Kidney tubule cell (primary cell): Measurements from ENCODE around the gene ZBTB16.

Experiments
- DNase-seq: peaks from one replicate; pipeline ENCODE4 v3.0.0-alpha.2; 2018; ENCODE audit warnings: low spot score

The ZBTB16 gene

DNA sequence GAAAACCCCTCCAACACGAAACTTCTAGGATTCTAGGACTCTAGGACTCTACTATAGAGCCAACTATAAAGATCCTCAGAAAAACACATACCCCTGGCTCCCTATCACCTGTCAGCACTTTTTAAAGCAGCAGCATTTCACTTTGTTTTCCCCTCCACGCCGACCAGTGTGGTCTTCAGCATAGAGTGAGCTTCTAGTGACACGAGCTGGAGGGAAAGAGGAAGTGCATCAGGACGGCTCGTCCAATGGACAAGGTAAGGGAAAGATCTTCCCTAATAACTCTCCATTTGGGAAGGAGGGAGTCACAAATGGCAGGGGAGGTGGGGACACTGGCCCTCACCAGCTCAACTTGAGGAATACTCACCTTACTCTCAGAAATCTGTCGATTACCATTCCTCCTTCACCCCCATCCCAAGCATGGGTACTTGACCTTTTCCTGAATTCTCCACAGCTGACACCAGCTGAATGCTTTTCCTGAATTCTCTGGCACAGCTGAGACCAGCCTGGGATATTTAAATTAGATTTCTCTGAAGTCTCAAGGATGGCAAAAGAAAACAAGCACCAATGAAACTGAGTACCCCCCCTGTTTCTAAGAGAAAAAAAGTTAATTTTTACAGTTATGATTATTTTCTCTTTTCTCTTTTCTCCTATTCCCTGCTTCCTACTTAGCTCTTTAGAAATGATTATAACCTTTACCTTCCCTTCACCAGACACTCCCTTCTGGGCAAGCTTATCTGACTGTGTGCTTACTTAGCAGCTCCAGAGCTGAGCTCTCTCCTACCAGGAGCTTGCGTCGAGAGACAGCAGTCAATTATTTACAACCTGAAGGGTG lies 203.4 kb downstream of the ZBTB16 start:
- peak; percentile 57 for DNase-seq

DNA sequence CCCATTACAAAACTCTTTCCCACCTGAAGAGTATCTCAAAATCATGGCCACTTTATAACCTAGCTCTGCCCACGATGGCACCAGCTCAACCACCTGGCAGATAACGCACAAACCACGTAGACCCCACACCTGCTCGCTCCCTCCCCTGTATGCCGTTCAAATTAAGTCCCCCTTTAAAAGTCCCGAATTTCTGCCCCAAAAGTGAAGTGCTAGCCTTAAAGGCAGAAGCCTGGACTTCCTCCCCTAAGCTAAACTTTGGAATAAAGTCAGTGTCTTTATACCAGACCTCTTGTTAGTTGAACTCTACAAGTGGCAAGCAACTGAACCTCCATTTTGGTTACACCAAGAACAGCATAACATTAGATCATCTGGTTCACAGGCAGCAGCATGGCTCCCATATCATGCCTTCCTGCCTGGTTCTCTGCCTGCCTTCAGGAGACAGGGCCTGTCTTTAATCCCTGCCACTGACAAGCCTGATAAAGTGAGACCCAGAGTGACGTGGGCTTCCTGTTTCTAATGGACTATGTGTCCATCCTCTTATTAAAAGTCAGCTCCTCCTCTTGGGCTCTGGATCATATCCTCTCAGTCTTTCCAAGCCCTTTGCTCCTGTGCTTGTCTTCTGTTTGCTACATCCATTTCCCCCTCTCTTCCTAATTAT lies 204.1 kb downstream of the ZBTB16 start:
- no peak for DNase-seq

DNA sequence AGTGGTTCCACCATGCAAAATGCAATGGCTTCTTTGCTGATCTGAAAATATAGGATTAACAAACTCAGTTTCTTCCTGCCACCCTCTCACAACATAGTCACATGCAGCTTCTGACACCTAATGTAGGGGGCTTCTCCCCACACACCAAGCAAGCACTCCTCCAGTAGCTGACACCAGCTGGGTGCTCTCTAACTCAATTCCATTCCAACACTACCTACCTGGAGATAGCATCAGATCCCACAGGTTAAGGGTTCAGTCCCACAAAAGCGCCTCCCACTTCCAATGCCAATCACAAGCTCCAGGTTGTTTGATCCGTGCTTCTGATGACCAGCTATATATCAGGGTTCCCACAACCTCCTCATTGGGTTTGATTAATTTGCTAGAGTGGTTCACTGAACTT lies 204.9 kb downstream of the ZBTB16 start:
- no peak for DNase-seq

DNA sequence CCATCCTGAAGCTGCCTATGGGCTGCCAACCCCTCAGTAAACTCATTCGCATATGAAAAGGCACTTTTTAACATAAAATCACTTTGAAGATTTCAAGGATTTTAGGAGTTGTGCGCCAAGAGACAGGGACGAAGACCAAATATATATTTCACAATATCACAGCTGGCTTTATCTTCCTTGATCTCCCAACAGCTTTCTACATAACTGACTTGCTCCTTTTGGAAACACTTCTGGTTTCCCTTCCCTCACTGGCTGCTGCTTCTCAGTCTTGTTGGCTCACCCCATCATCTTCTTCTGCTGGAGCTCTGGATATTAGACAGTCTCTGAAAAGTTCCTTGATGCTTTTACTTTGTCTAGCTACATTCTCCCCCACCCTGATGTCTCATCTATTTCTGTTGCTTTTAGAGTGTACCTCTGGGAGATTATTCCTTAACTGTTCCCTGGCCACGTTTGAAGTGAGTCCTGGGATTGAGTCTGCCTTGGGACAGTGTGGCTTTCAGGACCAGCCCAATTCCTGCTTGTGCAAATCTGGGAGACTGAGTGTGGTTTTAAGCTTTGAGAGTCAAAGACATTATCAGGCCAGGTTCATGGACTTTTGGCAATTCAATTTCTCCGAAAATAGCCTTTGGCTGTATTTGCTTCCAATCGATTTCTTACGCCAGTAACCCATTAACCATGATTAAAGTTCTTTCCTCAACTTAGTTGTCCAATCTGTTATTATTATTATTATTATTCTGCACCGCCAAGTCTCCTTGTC lies 205.8 kb downstream of the ZBTB16 start:
- DNase-seq = no peak

DNA sequence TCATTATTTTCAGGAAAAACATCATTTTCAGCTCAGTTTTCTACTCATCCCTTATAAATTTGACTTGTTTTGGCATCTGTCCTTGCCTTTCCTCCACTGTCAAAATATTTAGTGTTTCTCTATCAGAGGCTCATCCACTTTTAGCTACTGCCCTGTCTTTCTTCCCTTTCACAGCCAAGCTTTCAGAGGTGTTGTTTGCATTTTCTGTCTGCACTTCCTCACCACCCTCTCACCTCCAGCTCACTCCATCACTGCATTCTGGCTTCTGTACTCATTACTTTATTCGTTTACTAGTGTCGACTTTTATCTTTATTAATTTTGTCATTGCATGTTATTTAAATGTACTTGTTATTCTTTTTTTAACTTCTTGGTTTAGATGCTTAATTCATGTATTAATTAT lies 210.0 kb downstream of the ZBTB16 start:
- DNase-seq = no peak

DNA sequence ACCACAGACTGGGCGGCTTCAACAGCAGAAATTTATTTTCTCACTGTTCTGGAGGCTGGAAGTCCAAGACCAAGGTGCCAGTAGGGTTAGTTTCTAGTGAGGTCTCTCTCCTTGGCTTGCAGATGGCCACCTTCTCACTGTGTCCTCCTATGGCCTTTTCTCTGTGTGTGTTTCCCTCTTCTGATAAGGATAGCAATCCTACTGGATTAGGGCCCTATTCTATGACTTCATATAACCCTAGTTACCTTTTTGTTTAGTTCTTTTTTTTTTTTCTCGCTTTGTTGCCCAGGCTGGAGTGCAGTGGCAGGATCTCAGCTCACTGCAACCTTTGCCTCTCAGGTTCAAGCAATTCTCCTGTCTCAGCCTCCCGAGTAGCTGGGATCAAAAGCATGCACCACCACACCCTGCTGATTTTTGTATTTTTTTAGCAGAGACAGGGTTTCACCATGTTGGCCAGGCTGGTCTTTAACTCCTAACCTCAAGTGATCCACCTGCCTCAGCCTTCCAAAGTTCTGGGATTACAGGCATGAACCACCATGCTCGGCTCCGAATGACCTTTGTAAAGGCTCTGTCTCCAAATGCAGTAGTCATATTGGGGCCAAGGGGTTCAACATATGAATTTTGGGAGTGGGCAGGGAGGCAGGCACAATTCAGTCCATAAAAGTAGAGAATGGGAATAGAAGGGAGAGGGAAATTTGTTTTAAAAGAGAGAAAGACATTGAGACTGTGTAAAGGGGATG lies 211.2 kb downstream of the ZBTB16 start:
- DNase-seq = no peak

DNA sequence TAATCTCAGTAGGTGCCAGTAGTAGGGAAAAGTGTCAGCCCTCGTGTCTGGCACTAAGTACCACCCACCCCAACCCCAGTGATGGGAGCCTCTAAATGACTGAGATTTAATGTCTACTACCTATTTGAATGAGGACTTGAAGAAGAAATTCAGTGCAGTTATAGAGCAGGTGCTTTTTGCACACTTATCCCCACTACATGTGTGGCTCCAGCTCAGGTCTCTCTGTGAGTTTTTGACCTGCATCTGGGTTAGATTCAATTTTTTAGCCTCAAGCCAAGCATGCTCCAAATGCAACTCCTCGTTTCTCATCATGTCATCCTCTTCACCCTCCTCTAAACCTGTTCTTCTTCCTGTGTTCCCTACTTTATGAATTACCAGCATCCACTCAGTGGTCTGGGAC lies 211.8 kb downstream of the ZBTB16 start:
- no peak for DNase-seq

DNA sequence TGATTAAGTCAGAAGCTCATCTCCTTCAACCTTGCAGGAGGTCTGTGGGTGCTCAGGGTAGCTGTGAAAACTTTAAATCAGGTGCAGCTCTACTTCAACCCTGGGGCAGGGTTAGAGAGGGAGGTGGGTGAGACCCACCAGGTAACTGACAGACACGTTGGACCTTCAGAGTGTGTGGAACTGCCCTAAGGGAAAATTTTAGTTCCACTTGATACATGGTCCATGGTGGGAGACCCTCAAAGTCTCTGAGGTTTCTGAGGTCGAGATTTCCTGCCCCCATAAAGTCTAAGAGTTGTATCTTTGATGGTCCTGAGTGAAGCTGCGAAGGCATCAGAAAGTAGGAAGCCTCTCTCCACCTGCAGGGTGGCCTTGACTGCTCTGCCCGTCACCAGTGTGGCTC lies 212.8 kb downstream of the ZBTB16 start:
- DNase-seq = no peak

DNA sequence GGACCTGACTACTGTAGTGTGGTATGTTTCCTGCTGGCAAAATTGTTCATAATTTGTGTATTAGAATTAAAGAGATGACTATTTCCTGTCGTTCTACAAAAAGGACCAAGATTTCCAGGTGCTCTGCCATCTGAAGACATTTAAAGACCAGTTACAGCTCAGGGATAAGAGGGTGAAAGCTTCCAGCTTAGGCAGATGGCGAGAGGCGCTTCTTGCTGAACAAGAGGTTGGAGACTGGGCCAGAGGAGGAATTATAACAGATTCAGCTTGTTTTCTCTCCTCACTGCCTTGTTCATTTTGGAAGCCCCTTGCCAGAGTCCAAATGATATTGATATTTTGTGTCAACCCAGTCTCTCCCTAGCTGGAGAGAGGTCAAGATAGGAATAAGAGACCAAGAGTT lies 213.6 kb downstream of the ZBTB16 start:
- no peak for DNase-seq

DNA sequence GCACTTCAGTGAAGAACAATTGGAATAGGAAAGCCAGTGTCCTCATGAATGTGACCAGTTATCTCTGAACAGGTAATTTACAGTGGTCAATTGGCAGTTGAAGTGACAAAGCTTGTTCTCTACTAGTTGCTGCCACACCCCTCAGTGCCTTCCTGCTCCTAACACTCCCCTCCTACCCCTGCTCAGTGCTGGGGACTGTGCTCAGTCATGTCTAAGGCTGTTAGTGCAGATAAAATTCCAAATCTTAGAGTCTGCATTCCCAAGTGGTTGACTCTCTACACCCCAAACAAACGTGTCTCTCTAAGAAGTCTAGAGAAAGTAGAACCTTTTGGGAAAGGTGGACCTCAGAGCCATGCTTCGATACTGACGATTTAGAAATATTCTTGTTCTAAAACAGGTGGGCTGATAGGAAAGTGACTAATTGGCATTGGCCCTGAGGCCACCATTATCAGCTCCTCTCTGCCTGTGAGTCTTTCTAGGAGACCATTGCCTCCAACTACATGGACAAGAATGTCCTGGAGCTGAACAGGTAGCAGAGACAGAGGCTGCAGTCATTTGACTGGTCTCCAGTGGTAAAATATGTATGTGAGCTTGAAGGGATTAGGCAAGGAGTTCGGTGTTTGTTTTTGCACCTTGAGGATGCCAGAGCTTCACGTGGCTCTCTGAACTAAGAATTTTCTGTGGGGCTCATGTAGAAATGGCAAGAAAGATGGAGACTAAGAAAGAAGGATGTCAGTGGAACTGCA lies 214.6 kb downstream of the ZBTB16 start:
- no peak for DNase-seq

DNA sequence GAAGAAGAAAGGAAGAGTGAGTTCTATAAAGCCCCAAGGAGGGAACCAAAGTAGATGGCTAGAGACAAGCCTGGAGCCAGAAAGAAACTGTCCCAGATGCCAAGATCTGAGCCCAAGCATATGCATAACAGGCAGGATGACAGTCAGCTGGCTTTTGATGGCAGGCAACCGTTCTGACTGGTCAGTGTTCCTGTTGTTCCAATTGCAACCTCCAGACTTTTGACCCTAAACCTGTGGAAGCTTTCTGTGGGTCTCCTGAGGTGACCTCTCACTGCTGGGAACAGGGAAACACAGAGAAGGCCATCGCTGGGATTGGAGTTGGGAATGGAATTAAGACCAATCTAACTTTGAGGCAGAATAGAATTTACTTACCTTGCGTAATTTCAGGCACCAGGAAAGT lies 215.1 kb downstream of the ZBTB16 start:
- DNase-seq = no peak

DNA sequence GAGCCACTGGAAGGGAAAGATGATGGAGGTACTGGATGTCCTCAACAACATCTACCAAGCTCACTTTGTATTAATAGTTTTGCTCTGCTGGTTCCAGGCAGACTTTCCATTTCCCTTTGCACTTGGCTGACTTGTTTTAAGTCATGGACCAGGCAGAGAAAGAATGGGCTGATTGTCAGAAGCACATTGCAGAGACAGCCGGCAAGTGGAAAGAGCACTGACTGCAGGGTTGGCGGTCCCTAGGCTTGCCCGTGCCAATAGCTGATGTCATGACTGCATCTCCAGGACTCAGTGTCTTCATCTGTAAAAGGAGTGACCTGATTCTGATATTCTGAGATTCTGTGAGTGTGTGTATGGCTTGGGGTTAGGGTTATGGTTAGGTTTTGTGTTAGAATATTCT lies 215.8 kb downstream of the ZBTB16 start:
- DNase-seq = no peak

DNA sequence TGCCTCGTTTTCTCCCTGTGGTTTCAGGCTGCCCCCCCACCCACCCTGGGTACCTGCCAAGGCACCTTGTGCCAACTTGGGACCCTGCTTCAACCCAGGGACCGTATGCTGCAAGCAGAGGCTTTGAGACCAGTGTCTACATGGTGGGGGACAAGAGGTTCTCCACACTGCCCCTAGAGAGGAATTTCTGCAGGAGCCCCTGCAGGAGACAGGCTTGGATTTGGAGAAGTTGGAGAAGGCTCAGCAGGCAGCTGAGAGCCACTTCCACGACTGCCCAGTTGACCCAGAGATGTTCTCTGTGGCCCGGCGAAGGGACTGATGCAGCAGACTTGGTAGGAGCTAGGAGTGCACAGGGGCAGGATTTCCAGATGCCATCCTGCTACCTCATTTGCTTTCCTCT lies 216.6 kb downstream of the ZBTB16 start:
- no peak for DNase-seq

DNA sequence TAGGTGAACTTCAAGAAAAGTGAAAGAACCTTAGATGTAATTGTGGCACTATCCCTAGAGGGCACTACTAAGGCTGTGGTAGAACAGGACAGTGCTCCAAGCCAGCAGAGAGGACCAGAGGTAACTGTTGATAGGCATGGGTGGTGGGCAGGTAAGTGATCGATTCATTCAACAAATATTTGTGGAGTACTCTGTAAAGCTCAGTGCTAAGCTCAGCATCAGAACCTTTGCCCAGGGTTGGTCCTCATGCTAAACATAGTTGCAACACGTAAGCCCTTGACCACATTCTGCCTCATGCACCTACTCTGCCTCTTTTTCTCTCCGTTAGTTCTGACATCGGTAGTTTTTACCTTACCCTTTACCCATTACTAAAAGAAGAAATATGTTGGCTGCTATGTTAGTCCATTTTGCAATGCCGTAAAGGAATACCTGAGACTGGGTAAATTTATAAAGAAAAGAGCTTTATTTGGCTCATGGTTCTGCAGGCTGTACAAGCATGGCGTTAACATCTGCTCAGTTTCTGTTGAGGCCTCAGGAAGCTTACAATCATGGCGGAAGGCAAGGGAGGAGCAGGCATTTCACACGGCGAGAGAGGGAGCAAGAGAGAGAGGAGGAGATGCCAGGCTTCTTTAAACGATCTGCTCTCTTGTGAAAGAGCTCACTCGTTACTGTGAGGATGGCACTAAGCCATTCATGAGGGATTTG lies 218.3 kb downstream of the ZBTB16 start:
- no peak for DNase-seq

DNA sequence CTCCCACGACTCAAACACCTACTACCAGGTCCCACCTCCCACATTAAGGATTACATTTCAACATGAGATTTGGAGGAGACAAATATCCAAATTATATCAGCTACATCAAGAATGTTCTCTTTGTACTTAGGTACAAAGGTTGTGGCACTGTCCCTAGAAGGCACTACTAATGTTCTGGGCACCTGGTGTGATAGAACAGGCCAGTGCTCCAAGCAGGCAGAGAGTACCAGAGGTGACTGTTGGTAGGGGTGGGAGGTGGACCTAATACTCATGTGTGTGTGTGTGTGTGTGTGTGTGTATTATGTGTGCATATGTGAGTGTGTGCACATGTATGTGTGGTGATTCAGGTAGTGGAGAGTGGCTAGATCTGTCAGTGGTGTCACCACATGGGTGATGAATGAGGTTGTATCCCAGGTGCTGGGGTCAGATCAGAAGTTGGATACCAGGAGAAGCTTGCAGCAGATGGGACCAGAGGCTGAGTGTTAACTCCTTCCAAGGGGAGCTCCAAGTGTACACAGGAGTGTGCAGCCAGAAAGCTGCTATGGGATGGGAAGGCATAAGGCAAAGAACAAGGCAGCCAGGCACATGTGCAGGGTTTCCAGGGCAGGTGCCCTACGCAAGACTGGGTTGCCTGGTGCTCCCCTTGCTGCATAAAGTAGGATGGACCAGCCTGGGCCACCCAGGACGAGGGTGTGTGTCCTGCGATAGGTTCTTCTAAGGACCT lies 219.0 kb downstream of the ZBTB16 start:
- DNase-seq = no peak

DNA sequence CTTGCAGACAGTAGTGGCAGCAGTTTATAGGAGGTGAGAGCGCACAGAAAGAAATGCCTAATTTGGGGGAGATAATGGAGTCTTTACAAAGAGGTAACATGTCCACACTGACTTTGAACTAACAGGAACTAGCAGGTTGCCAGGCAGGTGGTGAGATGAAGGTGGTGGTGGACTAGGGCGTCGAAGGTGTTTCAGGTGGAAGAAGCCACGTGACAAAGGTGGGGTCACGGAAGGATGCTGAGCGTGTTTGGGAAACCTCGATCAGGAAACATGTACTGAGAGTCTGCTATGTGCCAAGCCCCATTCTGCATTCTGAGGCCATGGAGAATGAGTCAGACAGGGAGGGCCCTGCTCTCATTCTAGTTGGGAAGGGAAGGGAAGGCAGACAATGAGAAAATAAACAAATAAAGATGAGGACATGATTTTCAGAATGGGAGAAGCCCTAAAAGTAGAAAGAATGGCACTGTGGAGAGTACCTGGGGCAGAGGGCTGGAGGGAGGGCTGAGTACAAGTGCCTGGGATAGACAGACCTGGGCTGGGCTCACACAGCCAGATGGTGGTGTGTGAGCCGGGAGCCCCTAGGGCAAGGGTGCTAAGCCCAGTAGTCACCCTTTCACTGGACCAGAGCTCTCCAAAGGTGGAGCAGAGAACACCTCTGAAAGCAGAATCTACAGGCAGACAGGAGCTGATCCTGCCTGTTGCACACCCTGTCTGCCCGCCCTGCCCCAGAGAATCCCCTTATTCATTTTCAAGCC lies 220.5 kb downstream of the ZBTB16 start:
- no peak for DNase-seq

DNA sequence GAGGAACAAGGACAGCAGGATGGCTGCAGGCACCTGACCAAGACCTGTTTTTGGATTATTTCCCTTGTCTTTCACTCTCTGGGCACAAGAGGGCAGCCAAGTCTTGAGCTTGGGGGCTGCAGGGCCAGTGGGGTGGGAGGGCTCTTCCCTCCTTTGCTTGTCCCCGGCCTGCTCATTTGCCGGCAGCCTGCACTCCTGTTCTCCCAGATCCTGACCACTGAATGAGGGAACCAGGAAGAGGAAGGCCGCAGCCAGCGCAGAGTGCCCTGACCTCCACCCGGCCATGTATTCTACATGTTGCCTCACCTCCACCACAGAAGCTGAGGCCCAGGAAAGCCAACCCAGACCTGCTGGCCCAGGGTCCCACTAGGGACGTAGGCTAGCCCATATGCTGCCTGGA lies 221.2 kb downstream of the ZBTB16 start:
- peak; percentile 82 for DNase-seq

DNA sequence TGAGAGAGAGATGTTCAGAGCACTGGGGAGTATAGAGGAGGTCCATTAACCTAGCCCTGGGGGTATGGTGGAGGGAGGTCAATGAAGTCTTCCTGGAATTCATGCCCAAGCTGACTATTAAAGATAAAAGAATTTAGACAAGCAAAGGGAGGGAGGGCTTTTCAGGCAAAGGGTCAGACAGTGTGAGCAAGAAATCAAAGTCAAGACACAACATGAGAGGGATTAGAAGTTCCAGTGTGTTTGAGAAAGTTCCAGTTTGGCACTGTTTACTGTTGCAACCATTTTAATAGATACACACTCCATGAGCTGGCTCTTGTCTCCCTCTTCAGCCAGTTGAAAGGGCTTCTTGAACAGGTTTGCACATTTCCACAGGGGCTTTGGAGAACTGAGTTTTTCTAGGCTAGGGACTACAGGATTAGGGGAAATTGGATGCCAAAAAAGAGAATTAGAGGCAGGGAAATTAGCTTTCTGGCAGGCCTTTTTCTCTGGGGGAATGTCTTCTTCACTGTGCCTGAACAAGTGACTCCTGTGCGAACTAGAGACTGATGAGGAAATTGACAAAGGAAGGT lies 222.0 kb downstream of the ZBTB16 start:
- no peak for DNase-seq

DNA sequence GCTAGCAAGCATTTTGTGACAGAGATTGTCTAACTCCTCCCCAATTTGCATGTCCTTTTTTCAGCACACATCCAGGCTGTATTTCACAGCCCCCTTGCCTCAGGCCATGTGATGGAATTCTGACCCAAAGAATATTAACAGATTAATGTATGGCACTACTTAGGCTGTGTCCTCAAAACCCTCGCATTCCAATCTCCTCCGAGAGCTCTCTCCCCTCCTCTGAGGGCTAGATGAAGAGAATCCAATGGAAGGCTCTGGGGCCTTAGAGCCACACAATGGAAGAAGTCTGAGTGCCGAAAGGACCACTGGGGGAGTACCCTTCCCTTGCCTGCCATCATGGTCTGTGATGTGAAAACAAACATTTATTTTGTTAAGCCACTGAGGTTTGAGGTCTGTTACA lies 223.0 kb downstream of the ZBTB16 start:
- DNase-seq = no peak
